OCI-LY1 (cell line): ENCODE data around the gene DCC.

Experiments used
- CTCF ChIP-seq: fragments of 200-600 bp; sonication (generic), shearing (Covaris generic); IDR thresholded peaks from 2 replicates; pipeline ENCODE4 v1.5.1; 2017; ENCODE audit warnings: mild to moderate bottlenecking, antibody characterized with exemption, low read length, moderate library complexity, mixed read lengths
- EZH2 ChIP-seq: fragments of 200-600 bp; sonication (generic), shearing (Covaris generic); IDR thresholded peaks from 2 replicates; pipeline ENCODE4 v1.8.0; 2017; ENCODE audit warnings: borderline replicate concordance, mixed run types, mild to moderate bottlenecking, antibody characterized with exemption, low read length, moderate library complexity, mixed read lengths

- TF ChIP-seq CTCF = no peak
- TF ChIP-seq EZH2 = no peak
These were observed 473.8 kb downstream of the DCC start for GRCh38 chr18:52813635-52814416.
